Right lobe of liver (tissue), 4 donors: ENCODE data around the gene ATP11B.
A peak's percentile ranks its signal among the peaks of the same experiment; 100 is the strongest.

Experiments
- CTCF ChIP-seq, 4 donors: fragments of 200-600 bp in 3 of 4; fragments of 450-650 bp in 1 of 4; IDR thresholded peaks; one replicate each; pipeline versions ENCODE4 v1.5.1 to v1.8.0; 2016 to 2022; ENCODE audit warnings: antibody characterized with exemption in 4 of 4, mild to moderate bottlenecking in 2 of 4
- POLR2A ChIP-seq: fragments of 450-650 bp; IDR thresholded peaks from one replicate; pipeline ENCODE4 v1.6.1; 2017; ENCODE audit warnings: antibody characterized with exemption, mild to moderate bottlenecking
- donor health status: DM: no; HTN: no; CAD: no.
- donor health status: DM: no; HTN: no; CAD: no.
- donor health status: DM: no; HTN: yes; CAD: no.

- TF ChIP-seq POLR2A (peak; percentile 60), CTCF (IDR thresholded peaks at IDR 0.05) (peak in 1 of 4 donors; percentile 3)
Measured at GRCh38 chr3:182889948-182890629, 96.8 kb downstream of the ATP11B start.
